ENCODE results near the gene PBX4.

DNA sequence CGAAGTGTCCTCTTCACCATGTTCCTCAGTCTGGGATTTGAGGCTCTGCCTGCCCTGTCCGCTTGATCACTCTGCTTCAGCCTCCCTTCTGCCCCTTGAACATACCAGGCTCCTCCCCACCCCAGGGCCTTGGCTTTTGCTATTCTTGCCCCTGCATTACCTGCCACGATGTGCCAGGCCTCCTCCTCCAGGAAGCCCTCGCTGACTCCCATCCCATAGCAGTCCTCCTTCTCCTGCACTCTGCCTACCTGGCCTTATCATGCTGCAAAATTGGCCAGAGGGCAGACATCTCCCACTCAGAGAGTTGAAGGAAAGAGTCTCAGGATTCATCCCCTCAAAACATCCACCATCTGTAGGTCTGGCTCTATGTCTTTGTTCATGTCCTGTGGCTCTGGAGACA, 87.6 kb downstream of the PBX4 start:
- TF ChIP-seq, protein P1, sequence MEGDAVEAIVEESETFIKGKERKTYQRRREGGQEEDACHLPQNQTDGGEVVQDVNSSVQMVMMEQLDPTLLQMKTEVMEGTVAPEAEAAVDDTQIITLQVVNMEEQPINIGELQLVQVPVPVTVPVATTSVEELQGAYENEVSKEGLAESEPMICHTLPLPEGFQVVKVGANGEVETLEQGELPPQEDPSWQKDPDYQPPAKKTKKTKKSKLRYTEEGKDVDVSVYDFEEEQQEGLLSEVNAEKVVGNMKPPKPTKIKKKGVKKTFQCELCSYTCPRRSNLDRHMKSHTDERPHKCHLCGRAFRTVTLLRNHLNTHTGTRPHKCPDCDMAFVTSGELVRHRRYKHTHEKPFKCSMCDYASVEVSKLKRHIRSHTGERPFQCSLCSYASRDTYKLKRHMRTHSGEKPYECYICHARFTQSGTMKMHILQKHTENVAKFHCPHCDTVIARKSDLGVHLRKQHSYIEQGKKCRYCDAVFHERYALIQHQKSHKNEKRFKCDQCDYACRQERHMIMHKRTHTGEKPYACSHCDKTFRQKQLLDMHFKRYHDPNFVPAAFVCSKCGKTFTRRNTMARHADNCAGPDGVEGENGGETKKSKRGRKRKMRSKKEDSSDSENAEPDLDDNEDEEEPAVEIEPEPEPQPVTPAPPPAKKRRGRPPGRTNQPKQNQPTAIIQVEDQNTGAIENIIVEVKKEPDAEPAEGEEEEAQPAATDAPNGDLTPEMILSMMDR (IDR thresholded peaks at IDR 0.05; ENCODE audit: low read depth, low read length): no peak
- TF ChIP-seq MAX (IDR thresholded peaks at IDR 0.05; ENCODE audit: low read depth, low read length) (no peak), POLR2A (IDR thresholded peaks at IDR 0.05; ENCODE audit: extremely low read depth, insufficient read length) (no peak)

Measured in NB4 (cell line).